HG02763 (cell line): ENCODE results near the gene ERICH6B.
"Not testable (repeated sequence)": the region's sequence is repeated elsewhere in the genome, so short reads cannot be mapped to it uniquely, and the experiment has no call there.

Source experiments
- ATAC-seq: cut with Tn5 transposase; IDR thresholded peaks from one replicate; pipeline ENCODE4 v1.9.1; 2021; ENCODE audit warnings: mild to moderate bottlenecking, moderate library complexity; ENCODE audit not compliant: unreplicated experiment

Gene ERICH6B

GRCh38 chr13:45615501-45616101 is at the start of gene ERICH6B:
Gene ERICH6B, minus strand, starts transcription at chr13:45615739. Its CDS starts 18,734 bp downstream, at chr13:45597005.
- no peak for ATAC-seq

- not testable (repeated sequence) for ATAC-seq
These were observed 47.4 kb upstream of the ERICH6B start for GRCh38 chr13:45662903-45663302.

GRCh38 chr13:45662162-45662561 is 46.6 kb upstream of the ERICH6B start:
- ATAC-seq = no peak

GRCh38 chr13:45660458-45660857 is 44.9 kb upstream of the ERICH6B start:
- not testable (repeated sequence) for ATAC-seq

- no peak for ATAC-seq
These were observed 44.0 kb upstream of the ERICH6B start for GRCh38 chr13:45659536-45659935.

GRCh38 chr13:45658586-45659235 is 43.2 kb upstream of the ERICH6B start:
- no peak for ATAC-seq

GRCh38 chr13:45654633-45655349 is 39.3 kb upstream of the ERICH6B start:
- ATAC-seq = no peak

- not testable (repeated sequence) for ATAC-seq
These were observed 29.7 kb upstream of the ERICH6B start for GRCh38 chr13:45645263-45645662.

DNA sequence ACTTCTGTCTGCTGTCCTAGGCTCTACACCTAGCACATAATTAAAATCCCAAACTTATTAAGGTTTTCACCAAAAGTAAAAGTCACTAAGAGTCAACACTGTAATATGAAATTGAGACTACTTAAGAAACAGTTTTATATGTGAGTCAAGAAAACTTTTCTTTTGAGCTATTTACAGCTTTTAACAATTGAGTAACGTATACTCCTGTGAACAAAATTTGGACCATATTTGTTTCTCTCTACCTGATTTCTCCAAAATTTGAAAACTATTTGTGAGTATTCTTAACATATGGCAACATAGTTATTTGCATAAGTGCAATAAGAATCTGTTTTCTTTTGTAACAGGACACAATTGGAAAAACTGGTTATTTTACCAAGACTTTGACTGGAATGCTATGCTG is 26.6 kb upstream of the ERICH6B start:
- ATAC-seq = not testable (repeated sequence)

- ATAC-seq = not testable (repeated sequence)
These were observed 19.8 kb upstream of the ERICH6B start for GRCh38 chr13:45635291-45635690.

DNA sequence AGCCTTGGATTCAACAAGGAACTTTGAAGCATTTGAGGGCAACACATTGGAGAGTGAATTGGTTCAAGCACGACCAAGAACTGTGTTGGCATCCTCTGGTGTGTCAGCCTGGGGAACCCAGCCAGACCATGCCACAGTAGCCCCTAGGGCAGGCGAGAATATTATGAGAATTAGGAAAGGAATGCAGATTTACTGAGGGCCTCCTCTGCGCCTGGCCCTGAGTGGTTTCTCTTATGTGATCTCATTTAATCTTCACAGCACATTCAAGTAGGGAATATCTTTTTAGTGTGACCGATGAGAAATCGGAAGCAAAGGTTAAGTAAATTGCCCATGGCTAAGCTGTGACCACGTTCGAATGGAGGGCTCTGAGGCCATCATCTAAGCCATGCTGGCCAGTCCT is 15.3 kb upstream of the ERICH6B start:
- ATAC-seq = no peak

DNA sequence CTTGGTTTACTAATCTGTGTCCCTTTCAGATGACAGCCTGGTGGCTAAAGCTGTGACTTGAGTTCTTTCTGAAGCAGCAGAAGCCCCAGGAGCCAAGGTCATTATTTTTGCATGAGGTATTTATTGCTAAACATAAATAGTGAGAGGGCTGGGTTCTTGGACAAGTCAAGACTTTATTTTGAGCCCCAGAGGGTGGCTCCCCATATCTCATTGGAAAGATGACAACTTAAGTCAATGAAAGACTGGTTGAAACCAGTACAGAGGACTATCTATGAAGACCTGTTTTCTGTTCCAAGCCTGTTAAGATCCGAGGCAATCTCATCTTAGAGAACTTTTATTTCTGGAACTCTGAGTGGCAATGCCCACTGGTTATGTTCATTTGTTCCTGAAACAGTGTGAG is 14.4 kb upstream of the ERICH6B start:
- no peak for ATAC-seq

- ATAC-seq = no peak
These were observed 12.6 kb upstream of the ERICH6B start for GRCh38 chr13:45628094-45628493.

DNA sequence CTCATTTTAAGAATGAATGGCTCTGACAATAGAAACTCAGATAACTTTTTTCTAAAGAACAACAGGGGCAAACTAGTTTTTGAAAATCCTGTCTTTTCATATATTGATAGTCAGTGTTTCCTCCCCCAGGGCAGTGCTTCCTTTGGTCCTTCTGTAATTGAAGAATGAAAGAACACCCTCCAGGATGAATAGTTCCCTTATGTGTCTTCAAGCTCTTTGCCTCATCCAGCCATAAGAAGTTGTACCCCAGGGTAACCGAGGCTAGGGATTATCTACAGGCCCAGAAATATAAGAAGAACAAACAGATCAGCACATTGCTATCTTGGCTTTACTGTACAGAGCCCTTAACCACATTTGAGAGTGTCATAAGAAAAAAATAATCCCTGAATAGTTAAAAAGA is 12.1 kb upstream of the ERICH6B start:
- ATAC-seq = no peak

DNA sequence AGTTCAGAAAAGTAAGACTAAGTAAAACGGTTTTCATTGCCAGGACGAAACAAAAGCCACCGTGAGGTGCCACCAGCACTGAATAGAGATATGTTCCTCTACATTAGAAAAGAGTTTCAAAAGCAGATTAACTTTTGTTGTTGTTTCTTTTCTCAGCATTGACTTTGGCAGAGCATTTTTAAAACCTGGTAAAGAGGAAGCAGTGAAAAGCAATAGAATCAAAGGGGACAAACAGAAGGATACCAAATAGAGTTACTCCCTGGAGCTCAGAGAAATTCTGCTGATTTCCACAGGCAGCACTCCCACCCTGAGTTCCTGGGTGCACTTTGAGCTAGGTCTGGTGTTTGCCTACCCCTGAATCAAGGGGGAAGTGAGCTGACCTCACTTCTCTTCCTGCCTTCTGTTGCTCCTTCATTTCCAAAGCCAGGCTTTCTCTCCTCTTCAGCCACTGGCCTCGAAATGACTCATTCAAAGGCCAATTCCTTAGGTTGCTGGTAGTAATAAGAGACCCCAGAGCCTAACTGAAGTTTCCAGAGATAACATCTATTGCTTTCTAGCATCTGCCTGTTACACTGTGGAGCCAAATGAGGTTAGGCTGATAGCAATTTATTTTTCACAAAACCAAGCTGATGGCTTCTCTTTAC is 11.3 kb upstream of the ERICH6B start:
- ATAC-seq = no peak

GRCh38 chr13:45623516-45624090 is 8.1 kb upstream of the ERICH6B start:
- ATAC-seq = no peak

DNA sequence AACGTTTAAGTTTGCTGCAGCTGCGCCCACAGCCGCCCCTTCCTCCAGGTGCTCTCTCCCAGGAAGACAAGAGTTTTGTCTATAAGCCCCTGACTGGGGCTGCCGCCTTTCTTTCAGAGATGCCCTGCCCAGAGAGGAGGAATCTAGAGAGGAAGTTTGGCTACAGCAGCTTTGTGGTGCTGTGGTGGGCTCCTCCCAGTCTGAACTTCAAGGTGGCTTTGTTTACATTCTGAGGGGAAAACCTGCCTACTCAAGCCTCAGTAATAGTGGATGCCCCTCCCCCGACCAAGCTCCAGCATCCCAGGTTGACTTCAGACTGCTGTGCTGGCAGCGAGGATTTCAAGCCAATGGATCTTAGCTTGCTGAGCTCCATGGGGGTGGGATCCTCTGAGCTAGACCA is 6.4 kb upstream of the ERICH6B start:
- no peak for ATAC-seq

DNA sequence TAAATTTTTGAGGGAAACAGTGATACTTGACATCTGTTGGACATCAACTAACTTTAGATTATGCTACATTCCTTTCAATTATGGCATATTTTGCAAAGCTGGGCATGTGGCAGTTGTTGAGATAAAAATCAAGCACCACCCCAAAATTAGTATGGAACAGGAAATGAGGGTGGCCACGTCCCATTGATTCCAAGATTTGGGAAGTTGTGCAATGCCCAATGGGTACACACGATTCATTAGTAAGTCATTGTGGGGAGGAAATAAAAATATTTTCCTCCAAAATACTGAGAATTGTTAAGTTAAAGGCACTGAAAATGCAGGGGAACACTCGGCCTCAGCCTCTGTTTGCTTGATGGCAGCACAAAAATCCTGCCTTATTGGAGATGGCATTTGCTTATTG is 7.6 kb downstream of the ERICH6B start:
- ATAC-seq = no peak

- no peak for ATAC-seq
These were observed 10.6 kb downstream of the ERICH6B start for GRCh38 chr13:45604892-45605291.

GRCh38 chr13:45603338-45603737 is 12.2 kb downstream of the ERICH6B start:
- ATAC-seq = no peak
